ENCODE results near the gene SYNJ2. TPM values are rescaled to one million over a fixed set of nuclear protein-coding genes. Genes with fewer than 3 reads are reported as not detected.
A peak's percentile ranks its signal among the peaks of the same experiment; 100 is the strongest.

SYNJ2 gene
- total RNA-seq, 1 experiment from 2014 or later = 24.5 TPM

- H3K9me3 Mint-ChIP-seq = no peaks in the 10 kb centered on the region
- Histone ChIP-seq H4K5ac (ENCODE audit: insufficient read length, low read depth, low read length) (no peak overlapping the region), H2AFZ (ENCODE audit: low read length) (no peak overlapping the region), H3K4ac (ENCODE audit: low read depth, low read length) (no peak overlapping the region), H3K56ac (ENCODE audit: insufficient read length, low read depth, low read length) (no peak overlapping the region), H2BK20ac (ENCODE audit: low read depth, low read length, poor library complexity, severe bottlenecking) (no peak overlapping the region), H3K14ac (ENCODE audit: insufficient read depth, low read length) (no peak overlapping the region; the same call in 1 of the 2 replicates), H2BK12ac (ENCODE audit: insufficient read length, low read depth, low read length) (no peak overlapping the region), H3K23ac (ENCODE audit: insufficient read length, low read depth, low read length) (no peak overlapping the region), H4K8ac (replicated peaks; ENCODE audit: insufficient read length, low read depth, low read length) (no peak overlapping the region), H3K4me2 (ENCODE audit: insufficient read depth, insufficient read length, low read length) (no peak overlapping the region), H3K79me2 (ENCODE audit: insufficient read depth, low read length) (no peaks in the 10 kb centered on the region), H2AK5ac (ENCODE audit: insufficient read length, low read length) (no peak overlapping the region), H3K18ac (ENCODE audit: insufficient read length, low read depth, low read length) (no peak overlapping the region), H2BK5ac (ENCODE audit: insufficient read length, low read length) (no peak overlapping the region), H3K27me3 (ENCODE audit: insufficient read depth, low read length) (no peaks in the 10 kb centered on the region), H3K9me3 (ENCODE audit: control insufficient read depth, low read depth, low read length) (no peaks in the 10 kb centered on the region), H3K23me2 (ENCODE audit: insufficient read length, low read depth, low read length, poor library complexity, severe bottlenecking) (no peaks in the 10 kb centered on the region), H3K9ac (ENCODE audit: extremely low read depth, insufficient read length, low read length) (no peak overlapping the region), H3K27ac (ENCODE audit: insufficient read length, low read depth, low read length) (no peak overlapping the region), H2BK120ac (ENCODE audit: low read depth, low read length, poor library complexity, severe bottlenecking) (no peak overlapping the region), H4K20me1 (ENCODE audit: control insufficient read depth, insufficient read depth, insufficient read length) (no peaks in the 10 kb centered on the region), H3T11ph (ENCODE audit: low read length) (no peak overlapping the region), H2BK15ac (ENCODE audit: low read depth, low read length) (no peak overlapping the region), H3K4me1 (ENCODE audit: insufficient read depth, low read length) (no peaks in the 10 kb centered on the region), H4K91ac (ENCODE audit: insufficient read length, low read depth, low read length) (no peak overlapping the region), H3K79me1 (ENCODE audit: insufficient read depth, low read depth, low read length, poor library complexity, severe bottlenecking) (no peaks in the 10 kb centered on the region)
- H3K4me3 Mint-ChIP-seq = no peak overlapping the region
- DNase-seq = no peak
- TF ChIP-seq, protein P1, sequence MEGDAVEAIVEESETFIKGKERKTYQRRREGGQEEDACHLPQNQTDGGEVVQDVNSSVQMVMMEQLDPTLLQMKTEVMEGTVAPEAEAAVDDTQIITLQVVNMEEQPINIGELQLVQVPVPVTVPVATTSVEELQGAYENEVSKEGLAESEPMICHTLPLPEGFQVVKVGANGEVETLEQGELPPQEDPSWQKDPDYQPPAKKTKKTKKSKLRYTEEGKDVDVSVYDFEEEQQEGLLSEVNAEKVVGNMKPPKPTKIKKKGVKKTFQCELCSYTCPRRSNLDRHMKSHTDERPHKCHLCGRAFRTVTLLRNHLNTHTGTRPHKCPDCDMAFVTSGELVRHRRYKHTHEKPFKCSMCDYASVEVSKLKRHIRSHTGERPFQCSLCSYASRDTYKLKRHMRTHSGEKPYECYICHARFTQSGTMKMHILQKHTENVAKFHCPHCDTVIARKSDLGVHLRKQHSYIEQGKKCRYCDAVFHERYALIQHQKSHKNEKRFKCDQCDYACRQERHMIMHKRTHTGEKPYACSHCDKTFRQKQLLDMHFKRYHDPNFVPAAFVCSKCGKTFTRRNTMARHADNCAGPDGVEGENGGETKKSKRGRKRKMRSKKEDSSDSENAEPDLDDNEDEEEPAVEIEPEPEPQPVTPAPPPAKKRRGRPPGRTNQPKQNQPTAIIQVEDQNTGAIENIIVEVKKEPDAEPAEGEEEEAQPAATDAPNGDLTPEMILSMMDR (conservative IDR thresholded peaks at IDR 0.05) = no peak
- peaks cover 9 to 69% (median 14%) of the 10 kb centered on the region in 3 experiments; a peak in 6 of 7 replicates for H3K36me3 Mint-ChIP-seq (ENCODE audit: insufficient read depth in 1 of 3, low read depth in 3 of 3)
- no peaks in the 10 kb centered on the region for H3K4me1 Mint-ChIP-seq
- peak overlapping the region in 2 of 3 experiments; percentile 11 to 44; a peak in 3 of 7 replicates for H3K27ac Mint-ChIP-seq
- H3K27me3 Mint-ChIP-seq (ENCODE audit: low read depth) = no peaks in the 10 kb centered on the region; the same call in 1 of the 2 replicates
- no CpG with 5 or more reads among the region's 32 CpGs for WGBS (ENCODE audit: extremely low coverage, insufficient read length, low lambda C conversion rate)
These were observed 105.0 kb downstream of the SYNJ2 start for GRCh38 chr6:158086504-158087223.
